Peyer's patch (tissue), 4 donors: Measurements from ENCODE around the gene NKX6-2. TPM values are rescaled to one million over a fixed set of nuclear protein-coding genes. Genes with fewer than 3 reads are reported as not detected.
A peak's percentile ranks its signal among the peaks of the same experiment; 100 is the strongest.

Experiments
- DNase-seq, 3 donors: peaks; one replicate each; pipeline ENCODE4 v3.0.0-alpha.2; 2017 to 2019
- H3K27ac ChIP-seq, 4 donors: fragments of 200-600 bp; sonication (generic); one replicate each; pipeline ENCODE4 v1.5.1; 2016 to 2019
- H3K27me3 ChIP-seq, 2 donors: fragments of 200-600 bp; sonication (generic); one replicate each; pipeline ENCODE4 v1.5.1; 2019
- H3K36me3 ChIP-seq, 3 donors: fragments of 200-600 bp; sonication (generic); one replicate each; pipeline ENCODE4 v1.5.1; 2016 to 2019
- H3K4me1 ChIP-seq, 4 donors: fragments of 200-600 bp; sonication (generic); one replicate each; pipeline ENCODE4 v1.5.1; 2016 to 2019
- H3K4me3 ChIP-seq, 4 donors: fragments of 200-600 bp; sonication (generic); 1 replicate in 3 of 4; 2 replicates in 1 of 4; pipeline ENCODE4 v1.5.1; 2016 to 2019; ENCODE audit warnings: mild to moderate bottlenecking in 1 of 4
- H3K9me3 ChIP-seq, 4 donors: fragments of 200-600 bp; sonication (generic); one replicate each; pipeline ENCODE4 v1.5.1; 2016 to 2019; ENCODE audit warnings: mild to moderate bottlenecking in 1 of 4
- POLR2A ChIP-seq, 2 donors: fragments of 450-650 bp; IDR thresholded peaks; one replicate each; pipeline ENCODE4 v1.5.1; 2017; ENCODE audit warnings: antibody characterized with exemption in 2 of 2, mild to moderate bottlenecking in 2 of 2, moderate library complexity in 2 of 2
- total RNA-seq, 4 donors: library from RNA; depleted of rRNA; stranded (reverse); fragments of >200 nt; gene quantifications; one replicate each; pipeline ENCODE4 v1.1.0, GENCODE V29; 2016
- TF ChIP-seq, protein P1 (sequence below), 6 experiments: fragments of 450-650 bp in 4 of 6; fragments of 200-600 bp in 2 of 6; sonication (generic) in 1 of 6; IDR thresholded peaks; one replicate each; pipeline ENCODE4 v1.5.1; 2017 to 2019; ENCODE audit warnings: antibody characterized with exemption in 6 of 6, mild to moderate bottlenecking in 3 of 6, moderate library complexity in 1 of 6

Gene NKX6-2
- total RNA-seq, 4 donors from 2014 or later, result not detected

GRCh38 chr10:132813560-132814468 is 27.9 kb upstream of the NKX6-2 start:
- no peak overlapping the region for H3K4me3 ChIP-seq
- H3K27me3 ChIP-seq, result no peaks in the 10 kb centered on the region
- TF ChIP-seq, protein P1, sequence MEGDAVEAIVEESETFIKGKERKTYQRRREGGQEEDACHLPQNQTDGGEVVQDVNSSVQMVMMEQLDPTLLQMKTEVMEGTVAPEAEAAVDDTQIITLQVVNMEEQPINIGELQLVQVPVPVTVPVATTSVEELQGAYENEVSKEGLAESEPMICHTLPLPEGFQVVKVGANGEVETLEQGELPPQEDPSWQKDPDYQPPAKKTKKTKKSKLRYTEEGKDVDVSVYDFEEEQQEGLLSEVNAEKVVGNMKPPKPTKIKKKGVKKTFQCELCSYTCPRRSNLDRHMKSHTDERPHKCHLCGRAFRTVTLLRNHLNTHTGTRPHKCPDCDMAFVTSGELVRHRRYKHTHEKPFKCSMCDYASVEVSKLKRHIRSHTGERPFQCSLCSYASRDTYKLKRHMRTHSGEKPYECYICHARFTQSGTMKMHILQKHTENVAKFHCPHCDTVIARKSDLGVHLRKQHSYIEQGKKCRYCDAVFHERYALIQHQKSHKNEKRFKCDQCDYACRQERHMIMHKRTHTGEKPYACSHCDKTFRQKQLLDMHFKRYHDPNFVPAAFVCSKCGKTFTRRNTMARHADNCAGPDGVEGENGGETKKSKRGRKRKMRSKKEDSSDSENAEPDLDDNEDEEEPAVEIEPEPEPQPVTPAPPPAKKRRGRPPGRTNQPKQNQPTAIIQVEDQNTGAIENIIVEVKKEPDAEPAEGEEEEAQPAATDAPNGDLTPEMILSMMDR (IDR thresholded peaks at IDR 0.05), result no peak
- TF ChIP-seq POLR2A (IDR thresholded peaks at IDR 0.05), result no peak
- DNase-seq, result no peak
- H3K4me1 ChIP-seq, result no peaks in the 10 kb centered on the region
- H3K36me3 ChIP-seq, result no peaks in the 10 kb centered on the region
- no peaks in the 10 kb centered on the region for H3K9me3 ChIP-seq
- H3K27ac ChIP-seq, result no peak overlapping the region

DNA sequence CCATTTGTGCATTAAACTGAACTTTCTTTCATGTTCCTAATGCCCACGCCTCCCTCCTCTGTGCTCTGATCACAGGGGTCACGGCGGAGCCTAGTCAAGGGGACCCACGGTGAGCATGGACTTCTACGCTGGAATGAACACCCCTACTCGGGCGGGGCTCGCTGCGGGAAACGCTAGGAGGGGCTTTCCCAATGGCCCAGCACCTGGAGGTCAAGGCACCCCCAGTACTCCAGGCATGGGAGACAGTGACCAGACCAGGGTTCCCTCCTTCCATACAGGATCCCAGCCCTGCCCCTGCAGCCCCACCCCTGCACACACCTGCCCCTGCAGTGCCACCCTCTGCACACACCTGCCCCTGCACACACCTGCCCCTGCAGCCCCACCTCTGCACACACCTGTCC is 27.1 kb upstream of the NKX6-2 start:
- H3K4me1 ChIP-seq, result no peaks in the 10 kb centered on the region

GRCh38 chr10:132812520-132812919 is 26.6 kb upstream of the NKX6-2 start:
- DNase-seq, result peak in 1 of 3 donors; percentile 39
- H3K4me1 ChIP-seq, result no peaks in the 10 kb centered on the region
- H3K36me3 ChIP-seq, result no peaks in the 10 kb centered on the region
- H3K9me3 ChIP-seq, result no peaks in the 10 kb centered on the region
- H3K27ac ChIP-seq, result no peak overlapping the region
- H3K27me3 ChIP-seq, result no peaks in the 10 kb centered on the region
- TF ChIP-seq, protein P1 (IDR thresholded peaks at IDR 0.05), result no peak
- no peak for TF ChIP-seq POLR2A (IDR thresholded peaks at IDR 0.05)
- H3K4me3 ChIP-seq, result no peak overlapping the region

More for the DNA sequence above, 27.1 kb upstream of the NKX6-2 start:
- Histone ChIP-seq H3K36me3 (no peaks in the 10 kb centered on the region), H3K4me3 (no peak overlapping the region), H3K9me3 (no peaks in the 10 kb centered on the region), H3K27me3 (no peaks in the 10 kb centered on the region), H3K27ac (no peak overlapping the region)
- peak in 1 of 3 donors; percentile 18 for DNase-seq
- TF ChIP-seq, protein P1 (IDR thresholded peaks at IDR 0.05), result no peak
- no peak for TF ChIP-seq POLR2A (IDR thresholded peaks at IDR 0.05)

DNA sequence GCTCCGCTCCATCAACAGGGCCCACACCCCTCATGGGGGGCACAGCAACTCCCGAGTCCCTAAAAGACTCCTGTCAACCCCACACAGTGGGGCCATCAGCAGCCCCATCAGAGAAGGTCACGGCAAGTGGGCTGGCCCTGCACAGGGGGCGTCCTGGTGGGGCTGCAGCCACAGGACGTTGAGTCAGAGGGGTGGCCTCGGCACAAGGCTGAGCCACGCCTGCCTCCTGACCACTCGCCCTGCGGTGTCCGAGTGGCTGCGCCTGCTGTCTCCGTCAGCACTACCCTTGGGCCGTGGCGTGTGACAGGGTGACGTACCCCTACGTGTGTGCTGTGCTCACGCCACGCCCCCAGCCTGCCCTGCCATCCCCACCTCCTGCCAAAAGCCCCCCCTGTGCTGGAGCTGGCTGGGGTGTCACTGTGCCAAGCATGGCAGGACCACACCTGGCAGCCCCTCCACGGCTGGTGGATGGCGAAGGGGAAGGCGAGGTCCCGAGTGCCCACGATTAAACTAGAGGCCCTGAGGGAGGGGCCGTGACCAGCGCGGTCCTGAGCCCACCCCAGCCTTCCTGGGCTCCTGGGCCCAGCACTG is 26.0 kb upstream of the NKX6-2 start:
- Histone ChIP-seq H3K4me3 (no peak overlapping the region), H3K27ac (no peak overlapping the region), H3K27me3 (no peaks in the 10 kb centered on the region), H3K9me3 (no peaks in the 10 kb centered on the region), H3K36me3 (no peaks in the 10 kb centered on the region), H3K4me1 (no peaks in the 10 kb centered on the region)
- peak in 1 of 3 donors; percentile 39 for DNase-seq
- TF ChIP-seq POLR2A (IDR thresholded peaks at IDR 0.05), result no peak
- TF ChIP-seq, protein P1 (IDR thresholded peaks at IDR 0.05), result no peak

- Histone ChIP-seq H3K27ac (no peak overlapping the region), H3K4me3 (no peak overlapping the region), H3K36me3 (no peaks in the 10 kb centered on the region), H3K27me3 (no peaks in the 10 kb centered on the region), H3K4me1 (no peaks in the 10 kb centered on the region), H3K9me3 (no peaks in the 10 kb centered on the region)
- DNase-seq, result peak in 1 of 3 donors; percentile 28
- no peak for TF ChIP-seq POLR2A (IDR thresholded peaks at IDR 0.05)
- TF ChIP-seq, protein P1 (IDR thresholded peaks at IDR 0.05), result no peak
Measured at GRCh38 chr10:132810807-132811700, 25.1 kb upstream of the NKX6-2 start.
